Osteoblast (primary cell): ENCODE results near the gene PRR16. TPM values are rescaled to one million over a fixed set of nuclear protein-coding genes. Genes with fewer than 3 reads are reported as not detected.

ENCODE experiments used
- DNase-seq: peaks from one replicate; pipeline ENCODE4 v3.0.0; 2011; ENCODE audit warnings: low spot score, mixed read lengths; ENCODE audit not compliant: insufficient read length; ENCODE audit errors: missing footprints
- H2AFZ ChIP-seq: 2 replicates; pipeline ENCODE4 v1.6.0; 2011; ENCODE audit warnings: mild to moderate bottlenecking, low read length
- H3K27ac ChIP-seq: 2 replicates; pipeline ENCODE4 v1.5.1; 2011; ENCODE audit warnings: mild to moderate bottlenecking, low read depth, low read length, moderate library complexity
- H3K27me3 ChIP-seq: 2 replicates; pipeline ENCODE4 v1.6.0; 2012; ENCODE audit warnings: mild to moderate bottlenecking, control low read depth, inconsistent platforms, low read length, moderate library complexity; ENCODE audit not compliant: insufficient read depth
- H3K36me3 ChIP-seq: 2 replicates; pipeline ENCODE4 v1.5.1; 2011; ENCODE audit warnings: mild to moderate bottlenecking, low read length, control low read depth, moderate library complexity; ENCODE audit not compliant: insufficient read depth
- H3K4me1 ChIP-seq: 2 replicates; pipeline ENCODE4 v1.5.1; 2011; ENCODE audit warnings: mild to moderate bottlenecking, low read length, control low read depth, moderate library complexity; ENCODE audit not compliant: insufficient read depth
- H3K4me2 ChIP-seq: 2 replicates; pipeline ENCODE4 v1.6.0; 2011; ENCODE audit warnings: mild to moderate bottlenecking, low read length; ENCODE audit not compliant: insufficient read depth
- H3K4me3 ChIP-seq: fragments of 200-600 bp; sonication (generic); 3 replicates; pipeline ENCODE4 v1.5.1; 2012; ENCODE audit warnings: mild to moderate bottlenecking, low read length, inconsistent platforms; ENCODE audit not compliant: insufficient read depth
- H3K79me2 ChIP-seq: 2 replicates; pipeline ENCODE4 v1.6.0; 2012; ENCODE audit warnings: mild to moderate bottlenecking, low read length, control low read depth, inconsistent platforms; ENCODE audit not compliant: insufficient read depth
- H3K9me3 ChIP-seq: 2 replicates; pipeline ENCODE4 v1.5.1; 2011; ENCODE audit warnings: low read depth, low read length, control low read depth
- H4K20me1 ChIP-seq: 2 replicates; pipeline ENCODE4 v1.6.0; 2012; ENCODE audit warnings: mild to moderate bottlenecking, low read length, control low read depth; ENCODE audit not compliant: insufficient read depth
- CTCF ChIP-seq: IDR thresholded peaks from 2 replicates; pipeline ENCODE4 v1.5.1; 2011; ENCODE audit warnings: mild to moderate bottlenecking, low read depth, low read length, moderate library complexity; ENCODE audit errors: extremely low read depth
- small RNA-seq: library from RNA; depleted of rRNA; stranded (forward); fragments of <200 nt; gene quantifications from one replicate; pipeline ENCODE3, GENCODE V24; 2012
- total RNA-seq: library from RNA; depleted of rRNA; stranded (reverse); fragments of >200 nt; gene quantifications from 2 replicates; pipeline ENCODE4 v1.2.3, GENCODE V29; 2012

PRR16 gene
- total RNA-seq, 1 donor, result 30.4 TPM

- peak overlapping the region; percentile 2 for H2AFZ ChIP-seq
- no peak for TF ChIP-seq CTCF
These were observed 269.9 kb downstream of the PRR16 start for GRCh38 chr5:120734033-120734432.

GRCh38 chr5:120735076-120735475, 271.0 kb downstream of the PRR16 start:
- peak; percentile 1 for DNase-seq
- TF ChIP-seq CTCF, result peak; percentile 12
- no peaks in the 10 kb centered on the region for H3K27me3 ChIP-seq

More at GRCh38 chr5:120734033-120734432, 269.9 kb downstream of the PRR16 start:
- H3K9me3 ChIP-seq, result no peaks in the 10 kb centered on the region
- H3K4me3 ChIP-seq, result no peak overlapping the region
- no peak overlapping the region for H3K27ac ChIP-seq
- H3K4me1 ChIP-seq, result no peaks in the 10 kb centered on the region
- no peaks in the 10 kb centered on the region for H3K36me3 ChIP-seq
- H3K4me2 ChIP-seq, result no peak overlapping the region
- no peak for DNase-seq
- H3K27me3 ChIP-seq, result no peaks in the 10 kb centered on the region
- no peaks in the 10 kb centered on the region for H3K79me2 ChIP-seq
- H4K20me1 ChIP-seq, result no peaks in the 10 kb centered on the region

More at GRCh38 chr5:120735076-120735475, 271.0 kb downstream of the PRR16 start:
- Histone ChIP-seq H3K4me2 (no peak overlapping the region), H3K4me1 (no peaks in the 10 kb centered on the region), H3K9me3 (no peaks in the 10 kb centered on the region), H3K27ac (no peak overlapping the region), H3K36me3 (no peaks in the 10 kb centered on the region), H4K20me1 (no peaks in the 10 kb centered on the region), H3K79me2 (no peaks in the 10 kb centered on the region), H3K4me3 (no peak overlapping the region), H2AFZ (no peak overlapping the region)

Small RNA genes lying within 50 kb of the gene (small RNA-seq; reads per million reads assigned to genes)
- gene PRELID3BP8 (not detected), gene RNU4-69P (not detected)
